Measurements from ENCODE around the gene DPYSL4.

DPYSL4 gene

GRCh38 chr10:132152896-132153580 lies 33.7 kb upstream of the DPYSL4 start:
- H3F3A ChIP-seq (ENCODE audit: insufficient read depth, low read length): no peaks in the 10 kb centered on the region
- H3K4me1 ChIP-seq (ENCODE audit: insufficient read depth, low read length, severe bottlenecking): no peaks in the 10 kb centered on the region
- H3K27ac ChIP-seq (ENCODE audit: low read depth, low read length, poor library complexity, severe bottlenecking): no peak overlapping the region
- no peaks in the 10 kb centered on the region for H3K79me2 ChIP-seq (ENCODE audit: insufficient read depth, low read length)
- H3K4me2 ChIP-seq (ENCODE audit: low read length): no peak overlapping the region
- H3K27me3 ChIP-seq (ENCODE audit: insufficient read depth, low read length): no peaks in the 10 kb centered on the region
- no peak overlapping the region for H3K4me3 ChIP-seq (ENCODE audit: low read depth, low read length, poor library complexity, severe bottlenecking)
- H4K20me1 ChIP-seq (ENCODE audit: insufficient read depth, low read length): no peaks in the 10 kb centered on the region
- TF ChIP-seq EZH2 (IDR thresholded peaks at IDR 0.05; ENCODE audit: borderline replicate concordance, low read length): no peak
- no peak for TF ChIP-seq CTCF (IDR thresholded peaks at IDR 0.05; ENCODE audit: low read length)
- no peak overlapping the region for H2AFZ ChIP-seq (ENCODE audit: low read length)
- H3K9me3 ChIP-seq (ENCODE audit: low read length): no peaks in the 10 kb centered on the region
- H3K9me2 ChIP-seq (ENCODE audit: low read depth, low read length): no peaks in the 10 kb centered on the region
- H3K9ac ChIP-seq (ENCODE audit: low read length): no peak overlapping the region
- H3K36me3 ChIP-seq (ENCODE audit: insufficient read depth, low read length): no peaks in the 10 kb centered on the region

GRCh38 chr10:132153616-132154217 lies 33.0 kb upstream of the DPYSL4 start:
- Histone ChIP-seq H3K9me2 (ENCODE audit: low read depth, low read length) (no peaks in the 10 kb centered on the region), H3K79me2 (ENCODE audit: insufficient read depth, low read length) (no peaks in the 10 kb centered on the region), H3K4me2 (ENCODE audit: low read length) (no peak overlapping the region), H3F3A (ENCODE audit: insufficient read depth, low read length) (no peaks in the 10 kb centered on the region), H3K27me3 (ENCODE audit: insufficient read depth, low read length) (no peaks in the 10 kb centered on the region), H3K4me1 (ENCODE audit: insufficient read depth, low read length, severe bottlenecking) (no peaks in the 10 kb centered on the region), H3K36me3 (ENCODE audit: insufficient read depth, low read length) (no peaks in the 10 kb centered on the region), H4K20me1 (ENCODE audit: insufficient read depth, low read length) (no peaks in the 10 kb centered on the region), H3K9ac (ENCODE audit: low read length) (no peak overlapping the region), H3K4me3 (ENCODE audit: low read depth, low read length, poor library complexity, severe bottlenecking) (no peak overlapping the region), H2AFZ (ENCODE audit: low read length) (no peak overlapping the region), H3K27ac (ENCODE audit: low read depth, low read length, poor library complexity, severe bottlenecking) (no peak overlapping the region), H3K9me3 (ENCODE audit: low read length) (no peaks in the 10 kb centered on the region)
- TF ChIP-seq CTCF (IDR thresholded peaks at IDR 0.05; ENCODE audit: low read length) (no peak), EZH2 (IDR thresholded peaks at IDR 0.05; ENCODE audit: borderline replicate concordance, low read length) (no peak)

- H3K27ac ChIP-seq (ENCODE audit: low read depth, low read length, poor library complexity, severe bottlenecking): no peak overlapping the region
- TF ChIP-seq CTCF (IDR thresholded peaks at IDR 0.05; ENCODE audit: low read length) (no peak), EZH2 (IDR thresholded peaks at IDR 0.05; ENCODE audit: borderline replicate concordance, low read length) (no peak)
- no peaks in the 10 kb centered on the region for H3F3A ChIP-seq (ENCODE audit: insufficient read depth, low read length)
- H4K20me1 ChIP-seq (ENCODE audit: insufficient read depth, low read length): no peaks in the 10 kb centered on the region
- no peaks in the 10 kb centered on the region for H3K36me3 ChIP-seq (ENCODE audit: insufficient read depth, low read length)
- no peaks in the 10 kb centered on the region for H3K79me2 ChIP-seq (ENCODE audit: insufficient read depth, low read length)
- no peaks in the 10 kb centered on the region for H3K4me1 ChIP-seq (ENCODE audit: insufficient read depth, low read length, severe bottlenecking)
- H3K27me3 ChIP-seq (ENCODE audit: insufficient read depth, low read length): no peaks in the 10 kb centered on the region
- H3K4me2 ChIP-seq (ENCODE audit: low read length): no peak overlapping the region
- H3K9me2 ChIP-seq (ENCODE audit: low read depth, low read length): no peaks in the 10 kb centered on the region
- H3K9ac ChIP-seq (ENCODE audit: low read length): no peak overlapping the region
- H3K9me3 ChIP-seq (ENCODE audit: low read length): no peaks in the 10 kb centered on the region
- no peak overlapping the region for H3K4me3 ChIP-seq (ENCODE audit: low read depth, low read length, poor library complexity, severe bottlenecking)
- H2AFZ ChIP-seq (ENCODE audit: low read length): no peak overlapping the region
Measured at GRCh38 chr10:132154440-132154839, 32.3 kb upstream of the DPYSL4 start.

Data from OCI-LY1 (cell line).